ENCODE measurements around the gene KLHL29. TPM values are rescaled to one million over a fixed set of nuclear protein-coding genes. Genes with fewer than 3 reads are reported as not detected.

The KLHL29 gene
- total RNA-seq, 2 donors from 2014 or later = 1.0 to 2.4 TPM

DNA sequence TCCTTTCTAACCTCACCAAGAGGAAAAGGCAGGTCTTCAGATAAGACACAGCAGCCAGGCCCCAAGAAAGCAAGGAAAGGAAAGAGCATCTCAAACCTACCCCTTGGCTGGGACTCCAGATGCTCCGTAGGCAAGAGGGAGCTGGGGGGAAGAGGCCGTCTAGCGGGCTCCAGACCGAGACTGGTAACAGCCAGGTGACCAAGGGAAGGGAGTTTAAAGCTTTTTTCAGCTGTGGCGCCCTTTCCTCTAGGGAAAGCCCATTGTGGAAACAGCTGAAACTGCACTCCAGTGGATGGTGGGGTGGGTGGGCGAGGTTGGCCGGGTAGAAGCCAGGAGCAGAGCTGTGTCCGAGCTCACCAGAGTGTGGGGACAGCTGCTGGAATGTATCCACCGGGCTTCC is 180.4 kb downstream of the KLHL29 start:
- no peaks in the 10 kb centered on the region for H3K36me3 Mint-ChIP-seq (ENCODE audit: low read depth)
- H3K36me3 ChIP-seq (ENCODE audit: control insufficient read depth, insufficient read depth, low read length) = no peaks in the 10 kb centered on the region
- 94 to 100% methylated on average over 4 to 9 of the region's 9 CpGs for WGBS, 2 experiments (ENCODE audit: insufficient coverage in 1 of 2, insufficient read length in 1 of 2)
- no peaks in the 10 kb centered on the region for H3K9me3 Mint-ChIP-seq
- no peaks in the 10 kb centered on the region for H3K27me3 Mint-ChIP-seq (ENCODE audit: insufficient read depth)
- no peak overlapping the region for H3K27ac ChIP-seq (ENCODE audit: low read depth, low read length)
- H3K9me3 ChIP-seq (ENCODE audit: control insufficient read depth, low read length) = no peaks in the 10 kb centered on the region
- TF ChIP-seq, protein P1, sequence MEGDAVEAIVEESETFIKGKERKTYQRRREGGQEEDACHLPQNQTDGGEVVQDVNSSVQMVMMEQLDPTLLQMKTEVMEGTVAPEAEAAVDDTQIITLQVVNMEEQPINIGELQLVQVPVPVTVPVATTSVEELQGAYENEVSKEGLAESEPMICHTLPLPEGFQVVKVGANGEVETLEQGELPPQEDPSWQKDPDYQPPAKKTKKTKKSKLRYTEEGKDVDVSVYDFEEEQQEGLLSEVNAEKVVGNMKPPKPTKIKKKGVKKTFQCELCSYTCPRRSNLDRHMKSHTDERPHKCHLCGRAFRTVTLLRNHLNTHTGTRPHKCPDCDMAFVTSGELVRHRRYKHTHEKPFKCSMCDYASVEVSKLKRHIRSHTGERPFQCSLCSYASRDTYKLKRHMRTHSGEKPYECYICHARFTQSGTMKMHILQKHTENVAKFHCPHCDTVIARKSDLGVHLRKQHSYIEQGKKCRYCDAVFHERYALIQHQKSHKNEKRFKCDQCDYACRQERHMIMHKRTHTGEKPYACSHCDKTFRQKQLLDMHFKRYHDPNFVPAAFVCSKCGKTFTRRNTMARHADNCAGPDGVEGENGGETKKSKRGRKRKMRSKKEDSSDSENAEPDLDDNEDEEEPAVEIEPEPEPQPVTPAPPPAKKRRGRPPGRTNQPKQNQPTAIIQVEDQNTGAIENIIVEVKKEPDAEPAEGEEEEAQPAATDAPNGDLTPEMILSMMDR (conservative IDR thresholded peaks at IDR 0.05) = no peak
- peaks cover 2% of the 10 kb centered on the region for H3K4me1 Mint-ChIP-seq
- no peak for DNase-seq
- H3K4me1 ChIP-seq (ENCODE audit: control insufficient read depth, insufficient read depth, low read length) = no peaks in the 10 kb centered on the region
- H3K4me3 Mint-ChIP-seq = no peak overlapping the region
- no peaks in the 10 kb centered on the region for H3K27me3 ChIP-seq (ENCODE audit: control insufficient read depth, insufficient read depth, low read length, poor library complexity, severe bottlenecking)
- H3K4me3 ChIP-seq (ENCODE audit: low read length) = no peak overlapping the region
- no peak overlapping the region for H3K9ac ChIP-seq (ENCODE audit: extremely low read depth, low read length, poor library complexity, severe bottlenecking)
- no peak overlapping the region for H3K27ac Mint-ChIP-seq

DNA sequence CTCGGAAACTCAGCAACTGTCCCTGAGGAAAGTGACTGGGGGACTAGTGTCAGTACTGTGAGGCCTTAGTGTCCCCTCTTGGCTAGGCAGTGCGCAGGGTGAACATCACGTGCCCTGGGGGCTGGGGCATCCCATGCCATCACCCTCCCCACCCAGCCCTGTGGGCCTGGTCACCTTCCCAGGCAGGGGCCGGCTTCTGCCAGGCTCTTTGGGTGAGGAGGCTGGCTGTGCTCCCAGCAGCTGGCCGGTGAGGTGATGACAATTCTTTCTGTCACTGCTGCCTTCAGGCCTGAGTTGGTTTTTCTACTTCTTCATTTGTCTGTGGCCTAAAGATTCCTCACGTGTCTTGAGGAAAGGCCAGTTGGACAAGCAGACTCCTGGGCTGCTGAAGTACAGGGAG is 180.8 kb downstream of the KLHL29 start:
- Histone ChIP-seq H3K9ac (ENCODE audit: extremely low read depth, low read length, poor library complexity, severe bottlenecking) (no peak overlapping the region), H3K27ac (ENCODE audit: low read depth, low read length) (no peak overlapping the region), H3K9me3 (ENCODE audit: control insufficient read depth, low read length) (no peaks in the 10 kb centered on the region), H3K4me1 (ENCODE audit: control insufficient read depth, insufficient read depth, low read length) (no peaks in the 10 kb centered on the region), H3K27me3 (ENCODE audit: control insufficient read depth, insufficient read depth, low read length, poor library complexity, severe bottlenecking) (no peaks in the 10 kb centered on the region), H3K4me3 (ENCODE audit: low read length) (no peak overlapping the region), H3K36me3 (ENCODE audit: control insufficient read depth, insufficient read depth, low read length) (no peaks in the 10 kb centered on the region)
- DNase-seq = no peak
- H3K27ac Mint-ChIP-seq = no peak overlapping the region
- no peaks in the 10 kb centered on the region for H3K9me3 Mint-ChIP-seq
- no peaks in the 10 kb centered on the region for H3K36me3 Mint-ChIP-seq (ENCODE audit: low read depth)
- H3K4me1 Mint-ChIP-seq = peaks cover 2% of the 10 kb centered on the region
- TF ChIP-seq, protein P1 (conservative IDR thresholded peaks at IDR 0.05) = no peak
- H3K4me3 Mint-ChIP-seq = no peak overlapping the region
- 91 to 100% methylated on average over 3 to 6 of the region's 6 CpGs for WGBS, 2 experiments (ENCODE audit: insufficient coverage in 1 of 2, insufficient read length in 1 of 2)
- H3K27me3 Mint-ChIP-seq (ENCODE audit: insufficient read depth) = no peaks in the 10 kb centered on the region

DNA sequence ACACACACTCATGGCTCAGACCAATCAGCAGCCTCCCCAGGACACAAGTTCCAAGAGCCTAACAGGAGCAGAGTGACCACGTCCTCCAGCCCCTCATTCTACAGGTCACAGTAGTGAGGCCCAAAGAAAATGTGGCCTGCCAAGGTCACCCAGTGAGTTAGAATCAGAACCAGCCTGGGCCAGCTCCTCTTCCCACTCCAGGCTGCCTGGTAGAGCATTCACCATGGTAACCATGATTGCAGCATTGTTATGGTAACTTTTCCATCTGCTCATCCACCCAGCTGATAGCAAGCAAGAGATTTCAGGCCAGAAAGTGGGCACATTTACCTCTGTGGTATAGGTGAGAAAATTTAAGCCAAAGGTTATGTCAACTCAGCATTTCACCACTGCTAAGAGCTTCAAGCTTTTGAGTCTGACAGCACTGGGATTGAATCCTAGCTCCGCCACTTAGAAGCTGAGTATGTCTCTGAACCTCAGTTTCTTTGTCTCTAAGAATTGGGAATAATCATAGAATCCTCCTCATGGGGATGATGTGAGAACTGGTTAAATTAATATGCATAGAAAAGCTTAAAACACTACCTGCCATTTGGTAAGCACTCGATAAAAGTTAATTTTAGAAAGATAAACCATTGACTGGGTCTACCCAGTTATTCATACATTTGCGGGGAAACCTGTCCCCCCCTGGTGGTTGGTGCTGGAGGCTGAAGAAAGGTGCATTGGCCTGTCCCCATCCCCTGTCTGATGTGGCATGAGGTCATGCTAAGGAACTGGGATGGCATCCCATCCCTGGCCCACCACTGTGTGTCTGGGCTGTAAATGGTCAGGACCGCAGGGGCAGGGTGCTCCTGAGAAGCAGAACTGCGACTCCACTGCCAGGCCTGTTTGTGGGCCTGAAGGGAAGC is 181.5 kb downstream of the KLHL29 start:
- Histone ChIP-seq H3K27me3 (ENCODE audit: control insufficient read depth, insufficient read depth, low read length, poor library complexity, severe bottlenecking) (no peaks in the 10 kb centered on the region), H3K4me3 (ENCODE audit: low read length) (no peak overlapping the region), H3K9me3 (ENCODE audit: control insufficient read depth, low read length) (no peaks in the 10 kb centered on the region), H3K36me3 (ENCODE audit: control insufficient read depth, insufficient read depth, low read length) (no peaks in the 10 kb centered on the region), H3K27ac (ENCODE audit: low read depth, low read length) (no peak overlapping the region), H3K9ac (ENCODE audit: extremely low read depth, low read length, poor library complexity, severe bottlenecking) (no peak overlapping the region), H3K4me1 (ENCODE audit: control insufficient read depth, insufficient read depth, low read length) (no peaks in the 10 kb centered on the region)
- Mint-ChIP-seq H3K27me3 (ENCODE audit: insufficient read depth) (no peaks in the 10 kb centered on the region), H3K36me3 (ENCODE audit: low read depth) (no peaks in the 10 kb centered on the region), H3K4me3 (no peak overlapping the region), H3K27ac (no peak overlapping the region), H3K9me3 (no peaks in the 10 kb centered on the region), H3K4me1 (peaks cover 2% of the 10 kb centered on the region)
- TF ChIP-seq, protein P1 (conservative IDR thresholded peaks at IDR 0.05) = peak; percentile 89
- DNase-seq = peak; percentile 87
- WGBS, 2 experiments (ENCODE audit: insufficient coverage in 1 of 2, insufficient read length in 1 of 2) = 89 to 91% methylated on average over 3 to 6 of the region's 6 CpGs

Measured in endodermal cell (in vitro differentiated cells).